Limb (tissue), 2 donors: ENCODE data around the gene XCL2.

Experiments
- DNase-seq, 2 donors: peaks; one replicate each; pipeline ENCODE4 v3.0.0-alpha.2; 2016; ENCODE audit errors: extremely low spot score in 2 of 2

Gene XCL2

GRCh38 chr1:168518201-168518689 lies 25.6 kb downstream of the XCL2 start:
- DNase-seq: no peak

GRCh38 chr1:168514455-168514854 lies 29.3 kb downstream of the XCL2 start:
- no peak for DNase-seq

- no peak for DNase-seq
These were observed 30.0 kb downstream of the XCL2 start for GRCh38 chr1:168513656-168514404.

- no peak for DNase-seq
These were observed 30.8 kb downstream of the XCL2 start for GRCh38 chr1:168512864-168513595.

GRCh38 chr1:168509875-168510791 lies 33.7 kb downstream of the XCL2 start:
- no peak for DNase-seq

GRCh38 chr1:168509210-168509609 lies 34.6 kb downstream of the XCL2 start:
- DNase-seq: no peak

- DNase-seq: no peak
These were observed 36.0 kb downstream of the XCL2 start for GRCh38 chr1:168507828-168508227.

GRCh38 chr1:168507231-168507630 lies 36.6 kb downstream of the XCL2 start:
- DNase-seq: no peak

GRCh38 chr1:168506204-168506819 lies 37.5 kb downstream of the XCL2 start:
- DNase-seq: no peak

- no peak for DNase-seq
These were observed 38.8 kb downstream of the XCL2 start for GRCh38 chr1:168505006-168505405.

GRCh38 chr1:168504064-168504837 lies 39.5 kb downstream of the XCL2 start:
- no peak for DNase-seq

GRCh38 chr1:168499688-168500049 lies 44.1 kb downstream of the XCL2 start:
- no peak for DNase-seq

- DNase-seq: no peak
These were observed 44.7 kb downstream of the XCL2 start for GRCh38 chr1:168498956-168499687.

GRCh38 chr1:168498159-168498631 lies 45.6 kb downstream of the XCL2 start:
- peak in 1 of 2 donors; percentile 69 for DNase-seq

- no peak for DNase-seq
These were observed 46.3 kb downstream of the XCL2 start for GRCh38 chr1:168497376-168497950.

GRCh38 chr1:168491527-168492164 lies 52.2 kb downstream of the XCL2 start:
- no peak for DNase-seq
